CD4-positive, alpha-beta memory T cell (primary cell): ENCODE data around the gene LMO7. TPM values are rescaled to one million over a fixed set of nuclear protein-coding genes. Genes with fewer than 3 reads are reported as not detected.
"Not testable (repeated sequence)": the region's sequence is repeated elsewhere in the genome, so short reads cannot be mapped to it uniquely, and the experiment has no call there.

ENCODE experiments used
- CTCF ChIA-PET: fragments of 350-600 bp; sonication (Branson Sonifier 250); formaldehyde crosslinking; loops from one replicate; lab custom pipeline; 2021; ENCODE audit warnings: inconsistent platforms; ENCODE audit not compliant: partially characterized antibody; lab: Charles Lee
- POLR2A ChIA-PET: fragments of 350-600 bp; sonication (Branson Sonifier 250); formaldehyde crosslinking; loops from one replicate; lab custom pipeline; 2021; ENCODE audit not compliant: partially characterized antibody; lab: Charles Lee
- DNase-seq, 5 donors: peaks; one replicate each; pipeline versions ENCODE4 v3.0.0 to v3.0.0-alpha.2; 2020 to 2022; ENCODE audit warnings: mixed read lengths in 1 of 5
- H3K27ac ChIP-seq: one replicate; pipeline ENCODE4 v1.7.0; 2013; ENCODE audit warnings: low read depth, low read length
- H3K27me3 ChIP-seq: 2 replicates; pipeline ENCODE4 v1.7.0; 2013; ENCODE audit warnings: mild to moderate bottlenecking, low read length, moderate library complexity; ENCODE audit not compliant: insufficient read depth
- H3K36me3 ChIP-seq: 2 replicates; pipeline ENCODE4 v1.7.0; 2013; ENCODE audit warnings: mild to moderate bottlenecking, low read length, moderate library complexity; ENCODE audit not compliant: insufficient read depth
- H3K4me1 ChIP-seq: 2 replicates; pipeline ENCODE4 v1.7.0; 2013; ENCODE audit warnings: mild to moderate bottlenecking, low read length, moderate library complexity; ENCODE audit not compliant: insufficient read depth
- H3K4me3 ChIP-seq, 2 donors: one replicate each; pipeline ENCODE4 v1.7.0; 2013; ENCODE audit warnings: low read length in 2 of 2, mild to moderate bottlenecking in 1 of 2
- H3K9me3 ChIP-seq, 2 donors: one replicate each; pipeline ENCODE4 v1.7.0; 2013; ENCODE audit warnings: low read length in 2 of 2, control low read depth in 1 of 2; ENCODE audit not compliant: control insufficient read depth in 1 of 2
- H3K27ac Mint-ChIP-seq, 7 donors: one replicate each; pipeline ENCODE4 v1.8.0; 2020 to 2021; ENCODE audit warnings: mixed read lengths in 7 of 7, mild to moderate bottlenecking in 6 of 7, inconsistent platforms in 3 of 7, moderate library complexity in 3 of 7
- H3K27me3 Mint-ChIP-seq, 2 donors: one replicate each; pipeline ENCODE4 v1.8.0; 2020 to 2021; ENCODE audit warnings: mixed read lengths in 2 of 2
- H3K36me3 Mint-ChIP-seq, 2 donors: one replicate each; pipeline ENCODE4 v1.8.0; 2020 to 2021; ENCODE audit warnings: mixed read lengths in 2 of 2, inconsistent platforms in 1 of 2, mild to moderate bottlenecking in 1 of 2
- H3K4me1 Mint-ChIP-seq, 4 donors: one replicate each; pipeline ENCODE4 v1.8.0; 2020 to 2021; ENCODE audit warnings: mixed read lengths in 4 of 4, mild to moderate bottlenecking in 1 of 4
- H3K4me3 Mint-ChIP-seq, 8 donors: one replicate each; pipeline ENCODE4 v1.8.0; 2020 to 2021; ENCODE audit warnings: mixed read lengths in 8 of 8, mild to moderate bottlenecking in 7 of 8, moderate library complexity in 6 of 8, inconsistent platforms in 3 of 8
- H3K9me3 Mint-ChIP-seq, 8 donors: one replicate each; pipeline ENCODE4 v1.8.0; 2020 to 2021; ENCODE audit warnings: mixed read lengths in 8 of 8, mild to moderate bottlenecking in 5 of 8, inconsistent platforms in 3 of 8, moderate library complexity in 1 of 8
- intact Hi-C: fragments of 100-400 bp; cut with micrococcal nuclease; formaldehyde crosslinking; loops from one replicate; pipeline ENCODE4 v1.15.1; 2023
- polyA plus RNA-seq, 2 donors: library from polyadenylated mRNA; unstranded; fragments of 300-500 nt; fragmentation: Illumina TruSeq; gene quantifications; one replicate each; pipeline ENCODE4 v1.2.3, GENCODE V29; 2021
- total RNA-seq, 2 experiments: library from RNA; stranded (reverse); gene quantifications; one replicate each; pipeline ENCODE4 v1.2.3, GENCODE V29; 2021

Gene LMO7
- total and polyA plus RNA-seq, 4 experiments from 2014 or later, result 5.4 to 29.4 (median 20.0) TPM

DNA sequence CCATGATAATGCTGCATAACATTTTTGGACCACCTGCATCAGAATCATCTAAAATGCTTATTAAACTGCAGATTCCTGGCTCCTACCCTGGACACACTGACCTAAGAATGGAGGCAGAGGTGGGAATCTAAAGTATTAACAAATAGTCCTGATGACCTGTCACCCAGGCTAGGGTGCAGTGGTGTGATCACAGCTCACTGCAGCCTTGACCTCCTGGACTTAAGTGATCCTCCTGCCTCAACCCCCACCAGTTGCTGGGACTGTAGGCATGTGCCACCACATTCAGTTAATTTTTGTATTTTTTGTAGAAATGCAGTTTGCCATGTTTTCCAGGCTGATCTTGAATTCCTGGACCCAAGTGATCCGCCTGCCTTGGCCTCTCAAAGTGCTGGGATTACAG lies 43.3 kb downstream of the LMO7 start:
- intact Hi-C loops, result no loop called here

DNA sequence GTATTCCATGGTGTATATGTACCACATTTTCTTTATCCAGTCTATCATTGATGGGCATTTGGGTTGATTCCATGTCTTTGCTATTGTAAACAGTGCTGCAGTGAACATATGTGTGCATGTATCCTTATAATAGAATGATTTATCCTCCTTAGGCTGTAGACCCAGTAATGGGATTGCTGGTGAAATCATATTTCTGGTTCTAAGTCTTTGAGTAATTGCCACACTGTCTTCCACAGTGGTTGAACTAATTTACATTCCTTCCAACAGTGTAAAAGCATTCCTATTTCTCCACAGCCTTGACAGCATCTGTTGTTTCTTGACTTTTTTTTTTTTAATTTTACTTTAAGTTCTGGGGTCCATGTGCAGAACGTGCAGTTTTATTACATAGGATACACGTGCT lies 44.1 kb downstream of the LMO7 start:
- intact Hi-C loops, POLR2A ChIA-PET, H3K4me1 Mint-ChIP-seq, DNase-seq, H3K27me3 Mint-ChIP-seq, H3K4me3 Mint-ChIP-seq, H3K27ac Mint-ChIP-seq, H3K36me3 Mint-ChIP-seq, H3K9me3 ChIP-seq, H3K36me3 ChIP-seq, H3K9me3 Mint-ChIP-seq, H3K4me3 ChIP-seq, H3K27me3 ChIP-seq, H3K4me1 ChIP-seq, H3K27ac ChIP-seq: not testable (repeated sequence)
- CTCF ChIA-PET, result interaction anchor here (1.1 to 1.9 kb wide), 2 partner anchors 15 to 16 kb away, joined by 3 to 6 read pairs; no protein-coding TSS in a partner anchor

More for the DNA sequence above, 43.3 kb downstream of the LMO7 start:
- Histone ChIP-seq H3K27ac (no peak overlapping the region), H3K4me3 (no peak overlapping the region), H3K9me3 (no peaks in the 10 kb centered on the region), H3K36me3 (no peaks in the 10 kb centered on the region), H3K27me3 (no peaks in the 10 kb centered on the region), H3K4me1 (no peaks in the 10 kb centered on the region)
- no peak overlapping the region for H3K4me3 Mint-ChIP-seq
- no peaks in the 10 kb centered on the region for H3K27me3 Mint-ChIP-seq
- H3K27ac Mint-ChIP-seq, result no peak overlapping the region
- H3K9me3 Mint-ChIP-seq, result no peaks in the 10 kb centered on the region
- no peaks in the 10 kb centered on the region for H3K4me1 Mint-ChIP-seq
- peaks cover 3 to 7% of the 10 kb centered on the region in 2 donors for H3K36me3 Mint-ChIP-seq
- ChIA-PET CTCF (interaction anchor here (1.3 to 1.9 kb wide), 2 partner anchors 10 to 16 kb away, joined by 4 to 6 read pairs; no protein-coding TSS in a partner anchor), POLR2A (no interaction called here)
- DNase-seq, result no peak

DNA sequence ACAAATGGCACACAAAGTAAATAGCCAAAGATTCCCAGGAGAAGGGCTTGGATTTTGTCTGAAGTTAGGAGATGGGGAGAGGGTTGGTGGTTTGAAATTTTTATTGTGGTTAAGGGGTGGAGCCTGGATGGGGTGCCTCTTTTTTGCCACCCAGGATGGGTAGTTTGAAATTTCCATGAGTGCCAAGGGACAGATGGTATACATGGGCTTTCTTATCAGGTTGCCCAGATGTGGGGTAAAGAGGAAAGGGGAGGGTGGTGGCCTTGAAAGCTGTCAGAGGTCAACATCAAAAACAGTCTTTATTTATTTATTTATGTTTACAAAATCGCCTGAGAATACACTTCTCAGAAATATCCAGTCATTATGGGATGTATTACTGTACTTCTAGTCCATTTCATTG lies 46.2 kb downstream of the LMO7 start:
- H3K36me3 Mint-ChIP-seq, result peaks cover 3 to 12% of the 10 kb centered on the region in 2 donors
- Histone ChIP-seq H3K9me3 (no peaks in the 10 kb centered on the region), H3K36me3 (no peaks in the 10 kb centered on the region), H3K4me3 (no peak overlapping the region), H3K27me3 (no peaks in the 10 kb centered on the region), H3K27ac (no peak overlapping the region), H3K4me1 (no peaks in the 10 kb centered on the region)
- H3K27ac Mint-ChIP-seq, result no peak overlapping the region
- POLR2A ChIA-PET, result no interaction called here
- H3K9me3 Mint-ChIP-seq, result peaks cover 0 to 3% (median 0%) of the 10 kb centered on the region in 8 donors
- intact Hi-C loops, result no loop called here
- DNase-seq, result no peak
- H3K27me3 Mint-ChIP-seq, result no peaks in the 10 kb centered on the region
- H3K4me3 Mint-ChIP-seq, result no peak overlapping the region
- peaks cover 3 to 10% (median 5%) of the 10 kb centered on the region in 4 donors for H3K4me1 Mint-ChIP-seq
- CTCF ChIA-PET, result interaction anchor here (0.6 kb wide), 1 partner anchor 13 kb away, joined by 3 read pairs; no protein-coding TSS in a partner anchor

DNA sequence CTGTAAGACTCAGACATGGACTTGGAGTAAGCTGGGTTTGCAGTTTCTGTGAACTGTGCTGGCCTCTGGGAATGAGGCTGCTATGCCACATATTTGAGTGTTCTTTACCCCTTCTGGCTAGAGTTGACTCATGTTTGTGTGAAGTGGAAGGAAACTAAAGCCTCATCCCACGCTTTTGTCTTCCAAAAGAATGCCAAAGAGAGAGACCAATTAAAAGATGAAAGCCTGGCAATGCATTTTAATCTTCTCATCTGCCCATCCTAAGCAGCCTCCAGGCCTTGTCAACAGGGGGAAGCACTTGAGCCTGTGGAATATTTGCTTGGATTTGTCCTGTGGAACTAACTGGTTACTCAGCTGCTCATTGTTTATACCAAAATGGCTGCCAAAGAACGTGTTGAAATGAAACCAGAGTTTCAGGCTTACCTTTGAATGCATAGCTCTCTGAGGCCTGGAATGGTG lies 49.1 kb downstream of the LMO7 start:
- H3K36me3 ChIP-seq, result no peaks in the 10 kb centered on the region
- Mint-ChIP-seq H3K4me3 (peak overlapping the region in 2 of 8 donors; percentile 27 to 37), H3K27me3 (no peaks in the 10 kb centered on the region), H3K36me3 (peaks cover 0 to 11% of the 10 kb centered on the region in 2 donors), H3K9me3 (peaks cover 0 to 3% (median 0%) of the 10 kb centered on the region in 8 donors), H3K4me1 (peaks cover 3 to 15% (median 5%) of the 10 kb centered on the region in 4 donors), H3K27ac (no peak overlapping the region)
- POLR2A ChIA-PET, result no interaction called here
- no peaks in the 10 kb centered on the region for H3K4me1 ChIP-seq
- H3K4me3 ChIP-seq, result no peak overlapping the region
- H3K9me3 ChIP-seq, result no peaks in the 10 kb centered on the region
- CTCF ChIA-PET, result interaction anchor here (1.8 to 4.1 kb wide), 2 partner anchors 8 to 11 kb away, joined by 7 to 31 read pairs; no protein-coding TSS in a partner anchor
- DNase-seq, result no peak
- H3K27me3 ChIP-seq, result no peaks in the 10 kb centered on the region
- intact Hi-C loops, result no loop called here
- no peak overlapping the region for H3K27ac ChIP-seq

DNA sequence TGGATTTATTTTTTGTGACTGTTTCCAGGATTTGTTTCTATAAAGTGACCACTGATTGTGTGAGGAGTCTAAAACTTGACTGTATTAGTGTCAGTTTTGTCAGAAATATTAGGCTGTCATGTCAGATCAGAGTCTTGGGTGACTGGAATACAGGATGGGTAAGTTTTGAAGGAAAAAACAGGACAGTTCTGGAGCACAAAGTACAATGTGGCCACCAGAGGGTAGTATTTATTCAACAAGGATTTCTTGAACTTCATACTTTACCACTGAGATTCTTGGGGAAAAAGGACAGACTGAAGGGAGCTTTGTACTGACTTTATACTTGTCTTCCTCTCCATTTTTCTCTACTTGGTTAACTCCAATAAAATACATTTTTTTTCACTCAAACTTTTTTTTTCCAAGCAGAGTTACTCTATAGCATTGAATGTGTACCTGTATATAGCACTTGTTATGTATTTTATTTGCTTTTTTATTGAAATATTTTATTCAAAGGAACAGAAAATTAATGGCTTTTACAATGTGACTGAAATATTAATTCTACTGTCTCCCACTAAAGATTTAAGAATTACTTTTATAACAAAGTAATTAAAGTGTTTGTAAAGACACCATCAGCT lies 51.1 kb downstream of the LMO7 start:
- Mint-ChIP-seq H3K4me3 (no peak overlapping the region), H3K27me3 (no peaks in the 10 kb centered on the region), H3K27ac (no peak overlapping the region), H3K9me3 (peaks cover 0 to 3% (median 0%) of the 10 kb centered on the region in 8 donors), H3K4me1 (peaks cover 3 to 15% (median 5%) of the 10 kb centered on the region in 4 donors), H3K36me3 (peaks cover 0 to 8% of the 10 kb centered on the region in 2 donors)
- intact Hi-C loops, result no loop called here
- H3K27ac ChIP-seq, result no peak overlapping the region
- no peak for DNase-seq
- POLR2A ChIA-PET, result no interaction called here
- H3K4me1 ChIP-seq, result no peaks in the 10 kb centered on the region
- no peaks in the 10 kb centered on the region for H3K27me3 ChIP-seq
- no peaks in the 10 kb centered on the region for H3K36me3 ChIP-seq
- no peaks in the 10 kb centered on the region for H3K9me3 ChIP-seq
- CTCF ChIA-PET, result interaction anchor here (0.8 to 4.1 kb wide), 4 partner anchors 9 to 190 kb away, joined by 3 to 31 read pairs (median 6); no protein-coding TSS in a partner anchor
- H3K4me3 ChIP-seq, result no peak overlapping the region

DNA sequence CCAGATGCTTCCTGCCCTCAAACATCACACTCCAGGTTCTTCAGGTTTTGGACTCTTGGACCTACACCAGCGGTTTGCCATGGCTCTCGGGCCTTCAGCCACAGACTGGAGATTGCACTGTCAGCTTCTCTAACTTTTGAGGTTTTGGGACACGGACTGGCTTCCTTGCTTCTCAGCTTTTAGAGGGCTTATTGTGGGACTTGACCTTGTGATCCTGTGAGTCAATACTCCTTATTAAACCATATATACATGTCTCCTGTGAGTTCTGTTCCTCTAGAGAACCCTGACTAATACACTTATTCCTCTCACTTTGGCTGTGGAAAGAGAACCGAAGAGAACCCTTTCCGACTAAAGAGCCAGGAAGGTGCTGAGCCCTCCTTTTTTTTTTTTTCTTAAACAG lies 53.6 kb downstream of the LMO7 start:
- Histone ChIP-seq H3K27ac (no peak overlapping the region), H3K27me3 (no peaks in the 10 kb centered on the region), H3K9me3 (no peaks in the 10 kb centered on the region), H3K4me1 (no peaks in the 10 kb centered on the region), H3K36me3 (no peaks in the 10 kb centered on the region), H3K4me3 (no peak overlapping the region)
- no peak overlapping the region for H3K27ac Mint-ChIP-seq
- intact Hi-C loops, result no loop called here
- H3K4me3 Mint-ChIP-seq, result no peak overlapping the region
- ChIA-PET CTCF (interaction anchor here (1.1 to 2.0 kb wide), 3 partner anchors 11 to 784 kb away, joined by 3 to 8 read pairs (median 4); no protein-coding TSS in a partner anchor), POLR2A (no interaction called here)
- DNase-seq, result no peak
- H3K36me3 Mint-ChIP-seq, result peaks cover 0 to 8% of the 10 kb centered on the region in 2 donors
- no peaks in the 10 kb centered on the region for H3K27me3 Mint-ChIP-seq
- H3K4me1 Mint-ChIP-seq, result peaks cover 3 to 15% (median 5%) of the 10 kb centered on the region in 4 donors
- peaks cover 0 to 4% (median 0%) of the 10 kb centered on the region in 8 donors for H3K9me3 Mint-ChIP-seq

DNA sequence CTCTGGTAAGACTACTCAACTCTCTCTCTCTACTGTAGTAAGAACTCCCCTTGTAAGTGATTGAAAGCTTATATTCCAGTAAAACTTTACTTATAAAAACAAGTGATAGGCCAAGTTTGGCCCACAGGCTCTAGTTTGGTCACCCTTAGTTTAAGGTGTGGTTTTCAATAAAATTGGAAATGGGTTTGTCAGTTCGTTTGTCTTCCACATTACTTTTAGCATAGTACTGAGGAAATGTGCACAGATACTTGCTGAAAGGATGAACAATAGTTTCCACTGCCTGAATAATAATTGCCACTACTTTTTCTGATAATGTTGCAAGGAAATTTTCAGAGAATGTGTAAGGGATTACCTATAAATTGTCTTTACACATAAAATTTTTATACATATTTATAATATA lies 54.5 kb downstream of the LMO7 start:
- DNase-seq, result no peak
- POLR2A ChIA-PET, result no interaction called here
- no peaks in the 10 kb centered on the region for H3K36me3 ChIP-seq
- no peak overlapping the region for H3K4me3 Mint-ChIP-seq
- no peaks in the 10 kb centered on the region for H3K27me3 ChIP-seq
- H3K27ac Mint-ChIP-seq, result no peak overlapping the region
- no peaks in the 10 kb centered on the region for H3K4me1 ChIP-seq
- peaks cover 0 to 6% (median under 1%) of the 10 kb centered on the region in 4 donors for H3K4me1 Mint-ChIP-seq
- H3K27me3 Mint-ChIP-seq, result no peaks in the 10 kb centered on the region
- no peak overlapping the region for H3K27ac ChIP-seq
- H3K9me3 ChIP-seq, result no peaks in the 10 kb centered on the region
- intact Hi-C loops, result no loop called here
- CTCF ChIA-PET, result no interaction called here
- peaks cover 0 to 4% (median 0%) of the 10 kb centered on the region in 8 donors for H3K9me3 Mint-ChIP-seq
- H3K4me3 ChIP-seq, result no peak overlapping the region
- peaks cover 0 to 4% of the 10 kb centered on the region in 2 donors for H3K36me3 Mint-ChIP-seq
